ENCODE data around the gene NAP1L3. TPM values are rescaled to one million over a fixed set of nuclear protein-coding genes. Genes with fewer than 3 reads are reported as not detected.

NAP1L3 gene
- total RNA-seq, 1 experiment from 2014 or later, result 33.4 TPM

- TF ChIP-seq E2F4 (CRISPR knock-in tag; IDR thresholded peaks at IDR 0.05; ENCODE audit: borderline replicate concordance, low read depth), result no peak
- no peak for TF ChIP-seq ZNF219 (CRISPR knock-in tag; IDR thresholded peaks at IDR 0.05; ENCODE audit: borderline replicate concordance)
- no peak for TF ChIP-seq AR (CRISPR knock-in tag; IDR thresholded peaks at IDR 0.05)
- no peak for TF ChIP-seq HMGXB4 (CRISPR knock-in tag; IDR thresholded peaks at IDR 0.05)
- no peak for TF ChIP-seq ATF3 (CRISPR knock-in tag; conservative IDR thresholded peaks at IDR 0.05)
- TF ChIP-seq USF1 (CRISPR knock-in tag; IDR thresholded peaks at IDR 0.05), result no peak
- no peak for TF ChIP-seq ZBTB21 (CRISPR knock-in tag; IDR thresholded peaks at IDR 0.05; ENCODE audit: borderline replicate concordance)
- no peak for TF ChIP-seq ZMAT4 (CRISPR knock-in tag; IDR thresholded peaks at IDR 0.05)
- no peak for TF ChIP-seq NR3C1 (CRISPR knock-in tag; conservative IDR thresholded peaks at IDR 0.05; ENCODE audit: low read depth)
- TF ChIP-seq RORB (CRISPR knock-in tag; IDR thresholded peaks at IDR 0.05), result no peak
These were observed 492 bp upstream of the NAP1L3 start, which contains the start of gene FAM133A (continued) for GRCh38 chrX:93673869-93674271.

GRCh38 chrX:93660575-93660974 lies 12.8 kb downstream of the NAP1L3 start:
- DNase-seq (ENCODE audit: low spot score) (no peak), ATAC-seq (no peak)
- POLR2A ChIA-PET, result no interaction called here
- no peak for TF ChIP-seq ARID4B (CRISPR knock-in tag; IDR thresholded peaks at IDR 0.05; ENCODE audit: borderline replicate concordance)
- TF ChIP-seq SMAD4 (CRISPR knock-in tag; IDR thresholded peaks at IDR 0.05), result no peak
- CTCF ChIA-PET, result no interaction called here
- Mint-ChIP-seq H3K4me1 (no peaks in the 10 kb centered on the region), H3K4me3 (no peak overlapping the region), H3K9me3 (peaks cover 2% of the 10 kb centered on the region), H3K27me3 (ENCODE audit: low read depth) (peaks cover 4% of the 10 kb centered on the region), H3K27ac (no peak overlapping the region), H3K36me3 (no peaks in the 10 kb centered on the region)

Data from WTC11 (cell line).